Measurements from ENCODE around the gene TRIM17. TPM values are rescaled to one million over a fixed set of nuclear protein-coding genes. Genes with fewer than 3 reads are reported as not detected.

TRIM17 gene
- total RNA-seq, 2 donors from 2014 or later, result 0.56 TPM; not detected in 1

GRCh38 chr1:228392111-228392936 is 24.3 kb downstream of the TRIM17 start:
- Histone ChIP-seq H3K4me3 (no peak overlapping the region), H3K27ac (no peak overlapping the region), H3K27me3 (replicated peaks; ENCODE audit: insufficient read depth) (no peaks in the 10 kb centered on the region), H3K9me3 (no peaks in the 10 kb centered on the region), H3K4me1 (ENCODE audit: control insufficient read depth in 1 of 2, low read depth in 2 of 2) (peaks cover 5 to 14% of the 10 kb centered on the region in 2 donors), H3K36me3 (peaks cover 27% of the 10 kb centered on the region)
- TF ChIP-seq CTCF (IDR thresholded peaks at IDR 0.05), result no peak
- DNase-seq (ENCODE audit: low spot score) (no peak), ATAC-seq (ENCODE audit: insufficient number of reproducible peaks, low FRiP score, low read depth) (no peak)

DNA sequence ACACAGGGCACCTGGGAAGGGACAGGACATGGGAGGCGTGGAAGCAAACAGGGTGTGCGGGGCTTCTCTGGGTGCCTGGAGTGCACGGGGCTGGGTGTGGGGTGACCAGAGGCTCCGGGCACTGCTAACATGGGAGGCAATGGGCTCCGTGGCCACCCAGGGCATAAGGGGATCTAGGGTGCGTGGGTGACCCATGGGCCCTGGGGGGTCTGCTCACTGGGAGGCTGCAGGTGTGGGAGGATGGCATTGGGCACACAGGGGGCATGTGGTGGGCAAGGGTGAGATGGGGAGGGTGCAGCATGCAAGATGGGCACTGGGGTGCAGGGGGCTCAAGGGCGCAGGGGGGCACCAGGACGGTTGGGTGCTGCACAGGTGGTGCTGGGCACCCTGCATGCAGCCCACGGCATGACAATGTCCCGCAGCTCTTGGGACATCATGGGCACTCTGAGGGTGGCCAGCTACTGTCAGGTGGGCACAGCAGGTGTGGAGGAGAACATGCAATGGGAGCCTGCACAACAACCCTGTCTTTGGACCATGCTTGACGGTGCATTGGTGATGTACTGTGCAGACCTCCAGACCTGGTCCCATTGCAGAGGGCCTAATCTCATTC is 25.1 kb downstream of the TRIM17 start:
- Histone ChIP-seq H3K27me3 (replicated peaks; ENCODE audit: insufficient read depth) (no peaks in the 10 kb centered on the region), H3K36me3 (peaks cover 19% of the 10 kb centered on the region), H3K27ac (no peak overlapping the region), H3K4me1 (ENCODE audit: control insufficient read depth in 1 of 2, low read depth in 2 of 2) (peaks cover 5 to 14% of the 10 kb centered on the region in 2 donors), H3K9me3 (no peaks in the 10 kb centered on the region), H3K4me3 (no peak overlapping the region)
- no peak for ATAC-seq (ENCODE audit: insufficient number of reproducible peaks, low FRiP score, low read depth)
- DNase-seq (ENCODE audit: low spot score), result no peak
- TF ChIP-seq CTCF (IDR thresholded peaks at IDR 0.05), result no peak

DNA sequence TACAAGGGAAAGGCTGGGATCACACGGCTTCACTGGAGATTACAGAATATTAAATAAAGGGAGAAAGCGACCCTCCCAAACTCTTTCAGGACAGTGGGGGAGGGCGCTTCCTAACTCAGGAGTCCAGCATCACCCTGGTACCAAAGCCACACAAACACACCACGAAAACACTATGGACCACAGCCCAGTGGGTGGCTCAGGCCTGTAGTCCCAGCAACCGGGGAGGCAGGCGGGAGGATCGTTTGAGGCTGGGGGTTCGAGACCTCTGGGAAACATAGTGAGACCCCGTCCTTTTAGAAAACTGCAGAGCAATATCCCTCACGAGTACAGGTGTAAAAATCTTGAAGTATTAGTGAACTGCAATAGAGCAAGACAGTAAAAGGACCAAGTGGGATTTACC is 26.0 kb downstream of the TRIM17 start:
- peaks cover 11% of the 10 kb centered on the region for H3K36me3 ChIP-seq
- ATAC-seq (ENCODE audit: insufficient number of reproducible peaks, low FRiP score, low read depth), result no peak
- H3K27ac ChIP-seq, result no peak overlapping the region
- no peaks in the 10 kb centered on the region for H3K27me3 ChIP-seq (replicated peaks; ENCODE audit: insufficient read depth)
- no peak for DNase-seq (ENCODE audit: low spot score)
- H3K4me3 ChIP-seq, result no peak overlapping the region
- H3K9me3 ChIP-seq, result no peaks in the 10 kb centered on the region
- no peak for TF ChIP-seq CTCF (IDR thresholded peaks at IDR 0.05)
- H3K4me1 ChIP-seq (ENCODE audit: control insufficient read depth in 1 of 2, low read depth in 2 of 2), result peaks cover 5 to 14% of the 10 kb centered on the region in 2 donors

- no peaks in the 10 kb centered on the region for H3K27me3 ChIP-seq (replicated peaks; ENCODE audit: insufficient read depth)
- H3K9me3 ChIP-seq, result no peaks in the 10 kb centered on the region
- TF ChIP-seq CTCF (IDR thresholded peaks at IDR 0.05), result no peak
- no peak overlapping the region for H3K27ac ChIP-seq
- H3K4me3 ChIP-seq, result no peak overlapping the region
- H3K36me3 ChIP-seq, result no peaks in the 10 kb centered on the region
- ATAC-seq (ENCODE audit: insufficient number of reproducible peaks, low FRiP score, low read depth) (no peak), DNase-seq (ENCODE audit: low spot score) (no peak)
- H3K4me1 ChIP-seq (ENCODE audit: control insufficient read depth in 1 of 2, low read depth in 2 of 2), result no peaks in the 10 kb centered on the region
These were observed 29.3 kb downstream of the TRIM17 start for GRCh38 chr1:228387321-228387720.

GRCh38 chr1:228385232-228385631 is 31.4 kb downstream of the TRIM17 start:
- ATAC-seq (ENCODE audit: insufficient number of reproducible peaks, low FRiP score, low read depth), result no peak
- no peak overlapping the region for H3K27ac ChIP-seq

More at GRCh38 chr1:228385232-228385631, 31.4 kb downstream of the TRIM17 start:
- H3K4me3 ChIP-seq, result no peak overlapping the region
- H3K9me3 ChIP-seq, result no peaks in the 10 kb centered on the region
- no peaks in the 10 kb centered on the region for H3K36me3 ChIP-seq
- no peaks in the 10 kb centered on the region for H3K4me1 ChIP-seq (ENCODE audit: control insufficient read depth in 1 of 2, low read depth in 2 of 2)
- no peak for TF ChIP-seq CTCF (IDR thresholded peaks at IDR 0.05)
- no peaks in the 10 kb centered on the region for H3K27me3 ChIP-seq (replicated peaks; ENCODE audit: insufficient read depth)
- no peak for DNase-seq (ENCODE audit: low spot score)
